CD4-positive, alpha-beta T cell treated with Interleukin-2 at 100 ng/mL for 4 hours (primary cell): ENCODE measurements around the gene HMGA1.

Experiments used
- DNase-seq: peaks from one replicate; pipeline ENCODE4 v3.0.0-alpha.2; 2020; ENCODE audit warnings: low spot score

The HMGA1 gene

GRCh38 chr6:34236443-34237315, at the start of gene HMGA1:
TSS of gene HMGA1 (plus strand) at chr6:34236873. CDS start at chr6:34240781, 3,908 bp downstream.
- peak; percentile 91 for DNase-seq

GRCh38 chr6:34189806-34190503, 46.7 kb upstream of the HMGA1 start:
- peak; percentile 43 for DNase-seq

- DNase-seq, result no peak
Observed at GRCh38 chr6:34190504-34191122, 46.1 kb upstream of the HMGA1 start.

GRCh38 chr6:34194772-34195171, 41.9 kb upstream of the HMGA1 start:
- no peak for DNase-seq

GRCh38 chr6:34195726-34196115, 41.0 kb upstream of the HMGA1 start:
- DNase-seq, result no peak

- DNase-seq, result peak; percentile 89
Observed at GRCh38 chr6:34196116-34196832, 40.4 kb upstream of the HMGA1 start.

GRCh38 chr6:34196833-34197195, 39.9 kb upstream of the HMGA1 start:
- no peak for DNase-seq

- no peak for DNase-seq
Observed at GRCh38 chr6:34200340-34200971, 36.2 kb upstream of the HMGA1 start.

- no peak for DNase-seq
Observed at GRCh38 chr6:34201455-34202107, 35.1 kb upstream of the HMGA1 start.

GRCh38 chr6:34202329-34203201, 34.1 kb upstream of the HMGA1 start:
- no peak for DNase-seq

GRCh38 chr6:34204693-34205092, 32.0 kb upstream of the HMGA1 start:
- no peak for DNase-seq

GRCh38 chr6:34205466-34205865, 31.2 kb upstream of the HMGA1 start:
- peak; percentile 1 for DNase-seq

- no peak for DNase-seq
Observed at GRCh38 chr6:34205916-34206315, 30.8 kb upstream of the HMGA1 start.

GRCh38 chr6:34206726-34207125, 29.9 kb upstream of the HMGA1 start:
- DNase-seq, result no peak

- peak; percentile 9 for DNase-seq
Observed at GRCh38 chr6:34207695-34208443, 28.8 kb upstream of the HMGA1 start.

GRCh38 chr6:34213772-34214171, 22.9 kb upstream of the HMGA1 start:
- DNase-seq, result no peak

- DNase-seq, result no peak
Observed at GRCh38 chr6:34218691-34219090, 18.0 kb upstream of the HMGA1 start.

- DNase-seq, result no peak
Observed at GRCh38 chr6:34223381-34223955, 13.2 kb upstream of the HMGA1 start.
